ENCODE data around the gene KIF11. TPM values are rescaled to one million over a fixed set of nuclear protein-coding genes. Genes with fewer than 3 reads are reported as not detected.

KIF11 gene
- total RNA-seq, 3 donors from 2014 or later, result 1.7 to 14.6 (median 3.2) TPM

DNA sequence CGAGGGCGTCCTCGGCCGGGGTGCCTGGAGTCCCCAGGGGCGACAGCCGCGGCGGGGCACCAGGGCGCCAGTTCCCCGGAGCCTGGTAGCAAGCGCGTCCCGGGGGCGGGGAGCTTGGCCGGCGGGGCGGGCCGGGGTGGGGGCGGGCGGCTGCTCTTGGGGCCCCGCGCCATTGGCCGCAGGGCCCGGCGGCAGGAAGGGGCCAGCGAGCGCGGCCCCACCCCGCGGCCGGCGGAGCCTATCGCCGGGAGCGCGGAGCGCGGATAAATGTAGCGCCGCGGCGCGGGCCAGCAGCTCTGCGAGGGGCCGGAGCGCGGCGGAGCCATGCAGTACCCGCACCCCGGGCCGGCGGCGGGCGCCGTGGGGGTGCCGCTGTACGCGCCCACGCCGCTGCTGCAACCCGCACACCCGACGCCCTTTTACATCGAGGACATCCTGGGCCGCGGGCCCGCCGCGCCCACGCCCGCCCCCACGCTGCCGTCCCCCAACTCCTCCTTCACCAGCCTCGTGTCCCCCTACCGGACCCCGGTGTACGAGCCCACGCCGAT lies 96.8 kb downstream of the KIF11 start, which contains the start of gene HHEX:
Gene HHEX (plus strand): TSS at position 293 of the 548 bp plus-strand sequence. CDS start 32 bp downstream, at position 325.
- TF ChIP-seq, protein P1, sequence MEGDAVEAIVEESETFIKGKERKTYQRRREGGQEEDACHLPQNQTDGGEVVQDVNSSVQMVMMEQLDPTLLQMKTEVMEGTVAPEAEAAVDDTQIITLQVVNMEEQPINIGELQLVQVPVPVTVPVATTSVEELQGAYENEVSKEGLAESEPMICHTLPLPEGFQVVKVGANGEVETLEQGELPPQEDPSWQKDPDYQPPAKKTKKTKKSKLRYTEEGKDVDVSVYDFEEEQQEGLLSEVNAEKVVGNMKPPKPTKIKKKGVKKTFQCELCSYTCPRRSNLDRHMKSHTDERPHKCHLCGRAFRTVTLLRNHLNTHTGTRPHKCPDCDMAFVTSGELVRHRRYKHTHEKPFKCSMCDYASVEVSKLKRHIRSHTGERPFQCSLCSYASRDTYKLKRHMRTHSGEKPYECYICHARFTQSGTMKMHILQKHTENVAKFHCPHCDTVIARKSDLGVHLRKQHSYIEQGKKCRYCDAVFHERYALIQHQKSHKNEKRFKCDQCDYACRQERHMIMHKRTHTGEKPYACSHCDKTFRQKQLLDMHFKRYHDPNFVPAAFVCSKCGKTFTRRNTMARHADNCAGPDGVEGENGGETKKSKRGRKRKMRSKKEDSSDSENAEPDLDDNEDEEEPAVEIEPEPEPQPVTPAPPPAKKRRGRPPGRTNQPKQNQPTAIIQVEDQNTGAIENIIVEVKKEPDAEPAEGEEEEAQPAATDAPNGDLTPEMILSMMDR (IDR thresholded peaks at IDR 0.05), result no peak
- Histone ChIP-seq H3K4me1 (ENCODE audit: low read depth) (no peaks in the 10 kb centered on the region), H3K4me3 (peak within 1 kb of the TSS; percentile 33), H3K36me3 (ENCODE audit: low read depth) (no peaks in the 10 kb centered on the region), H3K9me3 (no peaks in the 10 kb centered on the region)
- intact Hi-C loops (cut with DNase I, micrococcal nuclease), result no loop called here
- DNase-seq (peak; percentile 57 to 82 (median 80)), ATAC-seq (peak; percentile 89)

DNA sequence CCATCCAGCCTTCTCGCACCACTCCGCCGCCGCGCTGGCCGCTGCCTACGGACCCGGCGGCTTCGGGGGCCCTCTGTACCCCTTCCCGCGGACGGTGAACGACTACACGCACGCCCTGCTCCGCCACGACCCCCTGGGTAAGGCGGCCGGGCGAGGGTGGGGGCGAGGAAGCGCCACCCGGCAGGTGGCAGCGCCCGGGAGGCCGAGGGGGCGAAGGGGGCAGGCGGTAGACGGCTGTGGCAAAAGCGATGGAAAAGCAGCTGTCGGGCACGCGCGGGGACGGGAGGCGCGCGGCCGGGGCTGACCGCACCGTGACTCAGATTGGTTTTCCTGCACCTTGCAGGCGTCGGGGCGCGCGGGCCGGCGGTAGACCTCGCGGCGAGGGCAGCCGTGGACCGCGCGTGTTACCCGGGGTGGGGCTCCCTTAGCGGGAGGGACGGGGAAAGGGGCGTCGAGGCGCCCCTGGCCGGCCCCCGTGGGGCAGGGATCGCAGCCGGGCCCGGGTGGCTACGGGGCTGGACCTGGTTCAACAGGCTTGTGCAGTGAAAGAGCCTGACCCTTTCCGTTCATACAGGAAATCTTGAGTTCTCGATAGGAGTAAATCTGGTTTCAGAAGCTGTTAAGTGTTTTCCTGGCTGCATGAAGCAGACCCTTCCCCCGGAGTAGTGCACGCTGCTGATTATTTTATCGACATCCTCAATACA lies 97.4 kb downstream of the KIF11 start:
- Histone ChIP-seq H3K9me3 (no peaks in the 10 kb centered on the region), H3K4me3 (peak overlapping the region; percentile 33), H3K4me1 (ENCODE audit: low read depth) (no peaks in the 10 kb centered on the region), H3K36me3 (ENCODE audit: low read depth) (no peaks in the 10 kb centered on the region)
- intact Hi-C loops (cut with DNase I, micrococcal nuclease), result no loop called here
- ATAC-seq, result peak; percentile 59
- DNase-seq, result peak; percentile 35 to 80 (median 72)
- TF ChIP-seq, protein P1 (IDR thresholded peaks at IDR 0.05), result no peak

DNA sequence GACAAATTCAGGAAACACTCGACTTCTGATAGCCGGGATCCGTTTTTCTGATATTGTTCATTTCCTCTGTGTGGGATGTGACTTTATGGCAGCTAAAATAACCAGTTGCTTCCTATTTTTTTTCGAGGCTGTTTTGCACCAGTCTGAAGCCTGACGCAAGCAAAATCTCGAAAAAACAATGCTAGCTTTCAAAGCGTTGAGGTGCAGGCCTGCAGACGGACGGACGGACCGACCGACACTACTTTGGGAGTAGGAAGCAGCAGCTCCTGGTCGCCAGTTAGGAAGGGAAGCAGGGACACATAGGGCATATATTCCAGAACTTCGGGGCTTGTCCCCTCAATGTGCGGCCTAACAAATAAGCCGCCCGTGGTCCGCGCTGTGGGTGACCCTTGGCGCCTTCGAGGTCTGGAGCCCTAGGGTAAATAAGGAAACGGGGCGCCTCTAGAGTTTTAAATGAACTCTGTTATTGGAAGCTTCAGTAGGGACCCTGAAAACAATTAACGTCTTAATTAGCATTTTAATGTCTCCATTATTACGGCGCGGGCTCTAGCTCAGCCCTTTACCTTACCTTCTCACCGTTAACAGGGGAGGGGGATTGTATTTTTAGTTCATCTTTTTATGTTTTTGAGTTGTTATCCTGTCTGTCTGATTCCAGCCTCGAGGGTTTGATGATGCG lies 98.1 kb downstream of the KIF11 start:
- H3K36me3 ChIP-seq (ENCODE audit: low read depth), result no peaks in the 10 kb centered on the region
- no peak for ATAC-seq

DNA sequence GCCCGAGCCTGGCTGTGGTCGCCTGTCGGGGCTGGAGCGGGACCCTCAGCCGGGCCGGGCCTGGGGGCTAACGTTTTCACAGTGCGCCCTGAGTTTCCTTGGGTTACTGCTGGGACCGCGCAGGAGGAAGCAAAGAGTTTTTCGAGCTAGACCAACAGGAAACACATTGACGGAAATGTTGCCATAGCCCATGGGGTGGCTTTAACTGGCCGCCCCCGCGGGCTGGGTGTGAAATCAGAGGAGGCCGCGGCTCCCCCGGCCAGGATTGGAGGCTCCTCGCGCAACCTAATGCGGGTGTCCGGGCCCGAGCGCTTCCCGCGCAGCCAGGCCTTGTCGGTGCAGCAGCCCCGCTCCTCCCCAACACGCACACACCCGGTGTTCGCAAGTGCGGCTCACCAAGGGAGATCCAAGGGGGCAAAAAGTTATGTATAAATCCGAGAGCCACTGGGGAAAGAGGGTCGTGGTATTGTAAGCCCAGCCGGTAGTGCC lies 98.7 kb downstream of the KIF11 start:
- TF ChIP-seq, protein P1 (IDR thresholded peaks at IDR 0.05), result no peak
- DNase-seq, result peak; percentile 28 to 73 (median 46)

More for the DNA sequence above, 98.1 kb downstream of the KIF11 start:
- Histone ChIP-seq H3K4me3 (no peak overlapping the region), H3K4me1 (ENCODE audit: low read depth) (no peaks in the 10 kb centered on the region), H3K9me3 (no peaks in the 10 kb centered on the region)
- TF ChIP-seq, protein P1 (IDR thresholded peaks at IDR 0.05), result no peak
- peak in 2 of 3 donors; percentile 12 to 50 for DNase-seq
- intact Hi-C loops (cut with DNase I, micrococcal nuclease), result no loop called here

DNA sequence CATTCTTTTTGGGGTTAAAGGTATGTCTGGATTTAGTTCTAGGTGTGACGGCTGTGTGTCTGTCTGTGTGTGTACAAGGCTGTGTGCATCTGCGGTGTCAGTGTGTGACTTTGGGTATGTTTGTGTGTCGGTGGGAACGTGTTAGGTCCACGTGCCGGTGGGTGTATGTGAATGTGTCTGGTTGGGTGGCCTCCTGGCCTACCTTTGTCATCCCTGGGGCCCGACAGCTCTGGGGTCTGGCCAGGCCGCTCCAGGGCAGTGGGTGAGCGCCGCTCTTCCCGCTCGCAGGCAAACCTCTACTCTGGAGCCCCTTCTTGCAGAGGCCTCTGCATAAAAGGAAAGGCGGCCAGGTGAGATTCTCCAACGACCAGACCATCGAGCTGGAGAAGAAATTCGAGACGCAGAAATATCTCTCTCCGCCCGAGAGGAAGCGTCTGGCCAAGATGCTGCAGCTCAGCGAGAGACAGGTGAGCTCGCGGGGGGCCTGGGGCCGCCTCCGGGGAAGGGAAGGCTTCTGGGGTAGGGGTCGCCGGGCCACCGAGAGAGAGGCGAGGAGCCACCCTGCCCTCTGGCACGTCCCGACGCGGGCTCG lies 99.2 kb downstream of the KIF11 start:
- intact Hi-C loops (cut with DNase I, micrococcal nuclease), result no loop called here
- Histone ChIP-seq H3K4me1 (ENCODE audit: low read depth) (no peaks in the 10 kb centered on the region), H3K9me3 (no peaks in the 10 kb centered on the region), H3K36me3 (ENCODE audit: low read depth) (no peaks in the 10 kb centered on the region), H3K4me3 (no peak overlapping the region)
- TF ChIP-seq, protein P1 (IDR thresholded peaks at IDR 0.05), result no peak
- no peak for ATAC-seq
- DNase-seq, result peak in 2 of 3 donors; percentile 26 to 58

More for the DNA sequence above, 98.7 kb downstream of the KIF11 start:
- peak; percentile 10 for ATAC-seq
- no peaks in the 10 kb centered on the region for H3K4me1 ChIP-seq (ENCODE audit: low read depth)
- no peak overlapping the region for H3K4me3 ChIP-seq
- H3K36me3 ChIP-seq (ENCODE audit: low read depth), result no peaks in the 10 kb centered on the region
- no peaks in the 10 kb centered on the region for H3K9me3 ChIP-seq
- intact Hi-C loops (cut with DNase I, micrococcal nuclease), result no loop called here

Data from mucosa of descending colon (tissue), 3 donors.